Suppressor macrophage treated with lipopolysaccharide for 4 hours (primary cell): Measurements from ENCODE around the gene LCP1.

Experiments
- DNase-seq: peaks from one replicate; pipeline ENCODE4 v3.0.0-alpha.2; 2020

LCP1 gene

GRCh38 chr13:46097663-46098062 lies 84.3 kb downstream of the LCP1 start:
- DNase-seq: no peak

DNA sequence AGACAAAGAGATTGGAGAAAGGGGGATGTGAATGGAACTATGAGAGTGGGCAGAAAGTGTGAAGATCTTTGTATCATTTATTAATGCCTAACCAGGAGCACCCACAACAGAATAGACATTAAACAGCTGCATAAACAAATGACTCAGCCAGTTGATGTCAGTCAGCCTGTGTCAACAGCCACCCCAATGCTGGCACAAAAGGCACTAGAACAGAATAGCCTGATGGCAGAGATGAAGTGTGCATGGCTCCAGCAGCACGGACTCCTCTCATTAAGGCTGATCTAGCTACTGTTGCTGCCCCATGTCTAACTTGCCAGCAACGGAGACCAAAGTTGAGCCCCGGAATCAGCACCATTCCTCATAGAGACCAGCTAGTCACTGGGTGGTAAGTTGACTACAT lies 85.0 kb downstream of the LCP1 start:
- no peak for DNase-seq

DNA sequence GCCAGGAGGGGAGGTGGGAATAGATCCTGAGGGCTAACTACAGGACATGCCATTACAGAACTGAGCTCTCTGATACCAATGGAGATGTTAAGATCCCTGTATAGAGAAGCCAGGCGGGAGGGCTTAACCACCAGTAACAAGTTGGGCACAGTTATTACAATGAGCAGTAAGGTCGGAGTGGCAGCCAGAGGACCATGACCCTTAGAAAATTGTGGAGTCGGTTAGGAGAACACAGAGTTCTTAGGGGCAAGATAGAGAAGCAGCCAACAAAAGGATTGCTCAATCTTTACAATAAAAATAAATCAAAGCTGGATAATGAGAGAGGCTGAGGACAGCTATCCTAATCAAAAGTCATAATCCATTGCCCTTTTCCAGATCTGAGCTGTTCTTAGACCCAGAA lies 87.5 kb downstream of the LCP1 start:
- no peak for DNase-seq

DNA sequence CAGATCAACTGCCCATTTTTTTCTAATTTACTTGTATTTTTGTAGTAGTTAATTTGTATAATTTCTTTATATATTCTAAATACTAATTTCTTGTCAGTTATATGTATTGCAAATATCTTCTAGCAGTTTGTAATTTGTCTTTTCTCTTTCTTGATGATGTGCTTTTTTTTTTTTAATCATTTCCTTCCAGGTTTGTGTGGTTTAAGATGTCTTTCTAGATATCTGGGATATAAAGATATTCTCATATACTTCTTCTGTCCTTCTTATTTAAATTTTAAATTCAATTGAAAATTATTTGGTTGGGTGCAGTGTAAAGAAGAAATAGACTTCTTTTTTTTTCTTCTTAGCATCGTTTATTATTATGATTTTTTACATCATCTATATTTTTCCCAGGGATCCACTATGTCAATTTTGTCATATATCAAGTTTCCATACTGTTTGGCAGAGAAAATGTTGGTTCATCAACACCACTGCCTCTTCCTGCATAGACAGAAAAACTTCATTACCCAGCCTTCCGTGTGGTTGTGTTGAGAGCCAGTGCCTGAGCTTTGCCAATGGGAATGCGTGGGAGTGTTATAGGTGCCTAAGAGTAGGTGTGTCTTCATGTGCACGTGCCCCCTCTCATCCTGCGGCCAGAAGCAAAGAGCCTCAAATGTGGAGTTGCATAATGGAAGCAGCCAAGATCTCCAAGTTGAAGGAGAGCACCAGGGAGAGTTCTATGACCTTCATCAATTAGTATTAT lies 93.0 kb downstream of the LCP1 start:
- DNase-seq: no peak

DNA sequence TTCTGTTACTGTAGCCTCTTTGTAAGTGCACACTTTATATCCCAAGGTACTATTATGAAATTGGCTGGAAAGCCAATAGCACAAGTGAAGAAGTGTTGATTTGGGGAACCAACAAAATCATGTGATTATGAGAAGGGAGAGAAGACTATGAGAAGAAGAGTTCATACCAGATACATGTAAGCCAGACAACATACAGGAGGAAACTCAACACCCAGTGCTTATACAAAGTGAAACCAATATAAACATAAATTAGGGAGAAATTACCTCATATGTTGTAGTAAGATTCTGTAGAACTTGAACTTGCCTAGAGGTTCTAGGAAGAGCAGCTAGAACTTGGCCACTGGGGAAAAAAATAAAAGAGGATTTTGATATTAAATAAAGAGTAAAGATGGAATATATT lies 94.5 kb downstream of the LCP1 start:
- DNase-seq: peak; percentile 57

GRCh38 chr13:46086985-46087384 lies 95.0 kb downstream of the LCP1 start:
- DNase-seq: no peak

DNA sequence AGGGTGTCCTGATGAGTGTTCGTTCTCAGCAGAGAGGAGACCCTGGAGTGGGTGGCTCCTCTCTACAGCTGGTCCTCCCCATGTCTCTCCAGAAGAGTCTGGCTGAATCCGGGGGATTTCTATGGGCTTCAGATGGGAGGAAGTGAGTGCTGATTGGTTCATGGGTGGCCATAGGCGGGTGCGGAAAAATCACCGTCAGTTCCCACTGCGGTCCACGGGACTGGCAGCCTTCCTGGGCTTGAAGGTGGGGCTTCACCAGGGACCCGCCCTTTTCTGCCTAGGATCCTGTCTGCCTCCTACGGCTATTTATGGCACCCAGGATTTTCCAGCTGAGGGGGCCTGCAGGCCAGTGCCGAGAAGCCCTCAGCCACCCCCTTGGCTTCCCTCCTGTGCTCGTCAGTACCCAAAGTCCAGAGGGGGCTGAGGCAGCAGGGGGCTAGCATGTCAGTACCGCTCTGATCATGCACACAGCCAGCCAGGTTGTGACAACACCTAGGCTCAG lies 95.5 kb downstream of the LCP1 start:
- no peak for DNase-seq

DNA sequence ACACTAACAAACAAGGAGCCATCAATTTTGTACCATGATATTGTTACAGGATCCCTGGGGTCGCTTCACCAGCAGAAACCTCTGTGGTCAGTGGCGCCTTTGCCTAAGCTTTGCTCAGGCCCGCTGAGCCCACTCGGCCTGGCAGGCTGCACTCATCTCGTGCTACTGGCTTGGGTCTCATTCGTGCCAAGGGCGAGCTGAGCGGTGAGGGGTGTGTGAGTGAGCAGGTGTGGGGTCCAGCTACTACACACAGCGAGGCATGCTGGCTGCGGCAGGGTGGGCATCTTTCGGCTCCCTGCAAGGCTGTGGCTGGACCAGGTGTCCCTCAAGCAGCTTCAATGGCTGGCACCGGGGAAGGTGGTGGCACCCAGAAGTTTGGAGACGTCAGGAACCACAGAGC lies 96.2 kb downstream of the LCP1 start:
- DNase-seq: no peak

DNA sequence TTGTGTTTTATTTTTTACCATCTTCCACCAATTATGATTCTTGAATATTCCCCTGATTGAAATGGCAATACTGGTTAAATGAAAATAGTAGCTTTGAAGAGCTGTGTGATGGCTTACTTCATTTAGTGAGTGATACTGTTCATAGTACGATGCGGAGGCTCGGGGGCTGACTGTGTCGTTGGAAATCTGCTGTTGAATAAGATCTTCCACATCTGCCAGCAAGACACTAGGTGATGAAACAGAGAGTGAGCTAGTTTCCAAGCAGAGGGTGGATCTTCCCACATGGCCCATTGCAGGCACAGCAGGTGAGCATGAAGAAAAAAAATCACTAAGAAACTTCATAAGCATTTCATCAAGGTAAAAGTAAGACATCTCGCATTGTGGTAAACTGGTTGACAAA lies 99.7 kb downstream of the LCP1 start:
- no peak for DNase-seq

- DNase-seq: no peak
Measured at GRCh38 chr13:46079770-46080169, 102.2 kb downstream of the LCP1 start.

DNA sequence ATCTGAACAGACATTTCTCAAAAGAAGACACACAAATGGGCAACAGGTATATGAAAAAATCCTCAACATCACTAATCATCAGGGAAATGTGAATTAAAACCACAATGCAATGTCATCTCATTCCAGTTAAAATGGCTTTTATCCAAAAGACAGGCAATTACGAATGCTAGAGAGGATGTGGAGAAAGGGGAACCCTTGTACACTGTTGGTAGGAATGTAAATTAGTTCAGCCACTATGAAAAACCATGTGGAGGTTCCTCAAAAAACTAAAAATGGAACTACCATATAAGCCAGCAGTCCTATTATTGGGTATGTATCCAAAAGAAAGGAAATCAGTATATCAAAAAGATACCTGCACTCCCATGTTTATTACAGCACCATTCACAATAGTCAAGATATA lies 104.7 kb downstream of the LCP1 start:
- peak; percentile 59 for DNase-seq

DNA sequence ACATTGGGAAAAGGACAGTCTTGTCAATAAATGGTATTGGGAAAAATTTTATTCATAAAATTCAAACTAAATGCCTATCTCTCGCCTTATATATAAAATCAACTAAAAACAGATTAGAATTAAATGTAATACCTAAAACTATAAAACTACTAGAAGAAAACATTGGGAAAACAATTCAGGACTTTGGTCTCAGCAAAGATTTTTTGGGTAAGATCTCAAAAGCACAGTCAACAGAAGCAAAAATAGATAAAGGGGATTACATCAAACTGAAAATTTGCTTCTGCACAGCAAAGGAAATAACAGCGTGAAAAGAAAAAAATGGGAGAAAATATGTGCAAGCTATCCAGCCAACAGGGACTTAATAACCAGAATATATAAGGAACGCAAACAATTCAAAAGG lies 105.2 kb downstream of the LCP1 start:
- no peak for DNase-seq
